ENCODE measurements around the gene DCANP1.

The DCANP1 gene

GRCh38 chr5:135478938-135479337 lies 31.8 kb upstream of the DCANP1 start:
- no peak for DNase-seq

GRCh38 chr5:135477613-135478066 lies 30.5 kb upstream of the DCANP1 start:
- no peak for DNase-seq

DNA sequence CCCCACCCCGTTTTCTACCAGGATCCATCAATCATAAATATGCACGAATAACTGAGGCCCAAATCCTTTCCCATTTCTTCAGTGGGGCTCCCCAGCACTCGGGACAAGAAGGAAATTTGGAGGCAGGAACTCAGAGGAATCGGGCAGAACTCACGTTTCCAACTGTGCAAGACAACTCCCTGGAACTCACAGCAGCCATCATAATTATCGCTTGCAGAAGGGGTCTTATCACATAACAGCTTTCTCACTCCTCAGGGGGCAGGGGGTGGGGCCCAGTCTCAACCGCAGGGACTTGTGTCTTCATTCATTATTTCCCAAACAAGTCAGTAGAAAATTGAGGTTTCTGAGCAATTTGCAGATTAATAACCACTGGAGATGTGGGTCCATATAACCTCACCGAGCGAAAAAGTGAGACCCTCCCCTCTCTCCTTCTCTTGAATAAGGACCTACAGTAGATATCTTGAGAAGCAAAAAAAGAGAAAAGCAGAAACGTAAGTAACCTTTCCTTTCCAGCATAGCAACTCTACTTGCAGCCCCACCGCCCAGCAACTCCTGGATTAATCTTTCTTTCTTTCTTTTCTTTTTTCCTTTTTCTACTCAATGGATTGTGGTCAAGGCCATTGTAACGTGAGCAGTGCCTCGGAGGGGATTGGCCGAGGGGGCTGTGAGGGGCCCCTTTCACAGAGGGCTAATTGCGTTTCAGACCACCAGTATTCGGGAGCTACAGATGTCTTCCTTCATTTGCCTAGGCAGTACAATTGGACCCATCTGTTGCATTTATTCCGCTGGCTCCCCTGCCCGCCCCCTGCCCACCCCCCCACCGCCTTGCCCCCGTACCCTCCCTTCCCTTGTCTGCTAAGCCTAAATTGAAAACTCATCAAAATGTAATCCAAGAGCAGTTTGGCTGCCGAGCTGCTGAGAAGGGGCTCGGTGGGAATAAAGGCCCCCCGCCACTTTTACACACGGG lies 29.8 kb upstream of the DCANP1 start:
- DNase-seq = no peak

- DNase-seq = no peak
Measured at GRCh38 chr5:135473956-135474670, 27.0 kb upstream of the DCANP1 start.

- DNase-seq = no peak
Measured at GRCh38 chr5:135472141-135472540, 25.0 kb upstream of the DCANP1 start.

GRCh38 chr5:135471726-135472125 lies 24.6 kb upstream of the DCANP1 start:
- DNase-seq = no peak

DNA sequence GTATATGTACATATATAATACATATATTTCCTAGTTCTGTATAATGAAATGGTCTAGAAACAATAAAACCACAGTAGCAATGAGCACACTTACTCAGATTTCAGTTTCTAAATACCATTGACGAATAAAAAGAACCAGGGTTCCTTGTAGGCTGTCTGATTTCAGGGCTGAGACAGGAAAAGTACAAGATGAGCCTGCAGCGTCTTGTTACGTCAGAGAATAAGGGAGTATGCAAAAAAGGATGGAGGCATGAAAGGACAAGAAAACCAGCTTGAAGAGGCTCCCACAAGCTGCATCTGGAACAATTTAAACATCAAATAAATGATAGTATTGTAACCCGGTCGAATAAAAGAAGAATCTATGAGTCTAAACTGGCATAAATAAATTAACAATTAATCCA lies 22.8 kb upstream of the DCANP1 start:
- no peak for DNase-seq

DNA sequence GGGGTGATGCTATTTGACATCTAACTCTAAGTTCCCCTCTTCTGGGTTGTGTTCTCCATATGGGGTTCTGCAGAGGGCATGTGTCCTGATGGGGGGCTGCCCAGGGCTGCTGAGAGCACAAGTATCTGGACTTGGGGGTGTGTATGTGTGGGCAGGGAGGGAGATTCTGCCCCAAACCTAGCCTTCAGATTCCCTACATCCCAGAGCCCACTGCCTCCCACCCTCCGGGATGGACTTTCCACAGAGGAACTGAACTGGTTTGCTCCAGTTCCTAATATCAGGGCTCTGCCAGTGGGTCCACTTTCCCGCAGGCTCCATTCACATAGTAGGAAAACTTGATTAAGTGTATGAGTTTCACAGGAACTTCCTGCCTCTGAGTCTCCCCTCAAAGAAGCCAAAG lies 21.4 kb upstream of the DCANP1 start:
- no peak for DNase-seq

DNA sequence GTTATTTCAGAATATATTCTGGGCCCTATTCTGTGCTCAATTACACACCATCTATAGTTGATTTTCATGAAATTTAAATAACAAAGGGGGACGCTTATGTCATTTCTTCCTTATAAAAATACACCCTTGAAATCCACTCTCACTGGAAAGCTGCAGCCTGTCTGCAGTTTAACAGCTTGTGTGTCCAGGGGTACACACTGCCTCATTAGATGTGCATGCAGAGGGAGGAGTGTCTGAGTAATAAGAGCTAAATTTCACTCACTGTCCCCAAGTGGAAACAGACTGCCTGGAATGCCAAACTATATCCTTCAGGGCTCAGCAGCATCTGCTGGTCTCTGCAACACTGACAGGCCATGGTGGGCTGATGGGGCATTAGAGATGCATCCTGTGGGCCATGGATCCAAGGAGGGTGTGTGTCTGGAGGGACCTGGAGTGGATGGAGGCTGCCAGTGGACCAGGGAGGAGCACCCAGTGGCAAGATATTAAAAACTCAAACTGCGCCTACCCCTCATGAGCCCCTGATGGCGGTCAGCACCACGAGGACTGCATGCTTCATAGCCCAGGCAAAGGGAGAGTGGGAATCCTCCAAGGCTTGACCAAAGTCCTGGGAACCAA lies 20.8 kb upstream of the DCANP1 start:
- DNase-seq = no peak

- no peak for DNase-seq
Measured at GRCh38 chr5:135467051-135467625, 20.0 kb upstream of the DCANP1 start.

DNA sequence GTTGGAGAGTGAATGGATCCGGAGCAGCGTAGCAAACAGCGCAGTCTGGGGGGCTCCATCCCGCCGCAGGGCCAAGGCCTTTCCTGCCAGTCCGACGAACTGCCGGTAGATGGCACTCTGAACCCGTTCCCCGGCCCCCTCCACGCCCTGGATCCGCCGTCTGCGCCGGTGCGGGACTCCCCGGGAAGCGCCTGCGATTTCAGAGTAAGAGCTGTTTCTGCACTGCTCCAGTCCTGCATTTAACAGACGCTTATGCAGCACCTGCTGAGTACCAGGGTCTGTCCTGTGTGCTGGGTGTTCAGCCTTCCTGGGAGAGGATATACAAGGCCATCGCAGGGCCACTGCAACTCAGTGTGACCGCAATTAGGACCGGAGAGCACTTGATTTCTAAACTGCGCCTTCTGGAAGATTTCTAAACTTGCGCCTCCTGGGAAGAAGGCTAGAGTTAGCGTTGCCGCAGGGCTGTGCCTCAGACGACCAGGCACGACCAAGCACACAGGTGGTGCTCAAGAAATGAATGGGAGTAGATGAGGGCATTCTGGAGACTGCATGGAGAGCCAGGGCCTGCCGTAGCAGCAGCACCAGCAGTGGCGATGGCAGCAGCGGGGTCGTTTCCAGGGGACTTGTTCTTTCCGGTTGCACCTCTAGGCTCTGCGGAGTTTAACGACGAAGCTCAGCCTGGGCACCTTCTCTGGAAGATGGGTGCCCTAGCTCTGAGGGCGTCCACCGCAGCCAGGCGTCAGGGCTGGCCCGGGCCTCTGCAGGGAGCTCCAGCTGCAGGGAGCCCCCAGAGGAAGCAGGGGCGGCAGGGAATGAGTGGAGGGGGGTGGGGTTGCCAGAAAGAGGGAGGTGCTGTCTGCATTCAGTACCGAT lies 19.3 kb upstream of the DCANP1 start:
- DNase-seq = peak; percentile 8

GRCh38 chr5:135465391-135466122 lies 18.4 kb upstream of the DCANP1 start:
- no peak for DNase-seq

GRCh38 chr5:135462304-135462703 lies 15.2 kb upstream of the DCANP1 start:
- peak; percentile 48 for DNase-seq

DNA sequence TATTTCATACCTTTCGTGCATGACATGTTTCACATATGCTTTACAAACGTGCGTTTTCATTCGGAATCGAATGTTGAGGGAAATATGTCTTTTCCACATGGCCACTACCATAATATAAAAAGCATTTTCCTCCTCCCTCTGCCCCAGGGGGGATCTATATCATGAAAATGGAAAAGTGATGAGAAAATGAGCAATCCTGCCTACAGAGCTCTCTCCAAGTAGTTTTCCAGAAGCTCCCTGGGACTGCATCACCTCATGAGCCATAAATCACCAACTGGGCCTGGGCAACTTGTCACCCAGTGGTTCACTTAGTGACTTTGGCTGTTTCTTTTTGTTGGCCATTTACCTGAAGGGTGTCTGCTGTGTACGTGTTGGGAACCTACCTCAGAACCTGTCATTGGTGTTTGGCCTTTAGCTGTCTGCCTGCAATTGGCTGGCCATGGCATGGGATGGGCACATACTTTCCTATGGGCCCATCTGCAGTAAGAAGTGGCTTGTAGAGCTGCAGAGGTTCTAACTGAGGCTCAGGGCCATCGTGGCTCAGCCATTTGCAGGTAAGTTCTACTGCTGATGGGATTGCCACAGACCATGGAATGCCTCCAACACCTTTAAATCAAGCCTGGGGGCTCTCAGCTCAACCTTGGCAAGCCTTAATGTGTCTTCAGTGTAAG lies 14.5 kb upstream of the DCANP1 start:
- no peak for DNase-seq

- DNase-seq = no peak
Measured at GRCh38 chr5:135460246-135461033, 13.3 kb upstream of the DCANP1 start.

- no peak for DNase-seq
Measured at GRCh38 chr5:135458921-135459331, 11.8 kb upstream of the DCANP1 start.

DNA sequence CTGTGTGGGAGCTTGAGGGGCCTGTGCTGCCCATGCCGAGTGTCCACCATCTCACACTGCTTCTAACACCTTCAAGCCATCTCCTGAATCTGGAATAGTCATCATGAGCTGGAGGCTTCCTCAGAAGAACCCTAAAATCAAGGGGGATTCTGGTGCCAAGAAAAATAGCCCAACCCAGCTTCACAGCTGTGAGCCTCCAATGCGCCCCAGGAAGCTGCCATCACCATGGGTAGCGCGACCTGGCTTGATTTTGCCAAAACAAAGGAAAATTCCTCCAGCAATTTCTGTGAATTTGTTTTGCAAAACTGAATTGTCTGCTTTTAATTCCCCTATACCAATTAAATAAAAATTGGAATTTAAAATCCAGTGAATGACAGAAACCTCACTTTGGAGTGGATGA lies 11.2 kb upstream of the DCANP1 start:
- DNase-seq = no peak

- peak; percentile 0 for DNase-seq
Measured at GRCh38 chr5:135457424-135458071, 10.4 kb upstream of the DCANP1 start.

All from NCI-H526 treated with DMSO at 0.1 percent for 48 hours (cell line).